Mucosa of descending colon (tissue), 3 donors: ENCODE data around the gene COL5A1. TPM values are rescaled to one million over a fixed set of nuclear protein-coding genes. Genes with fewer than 3 reads are reported as not detected.
A peak's percentile ranks its signal among the peaks of the same experiment; 100 is the strongest.

ENCODE experiments used
- ATAC-seq: fragments of 200-7000 bp; cut with Tn5 transposase; one replicate; pipeline ENCODE4 v1.9.1; 2020; ENCODE audit warnings: mild to moderate bottlenecking, moderate library complexity
- DNase-seq, 3 donors: peaks; one replicate each; pipeline ENCODE4 v3.0.0-alpha.2; 2020
- H3K36me3 ChIP-seq: fragments of 200-600 bp; one replicate; pipeline ENCODE4 v1.8.0; 2021; ENCODE audit warnings: low read depth, mild to moderate bottlenecking
- H3K4me1 ChIP-seq: fragments of 200-600 bp; one replicate; pipeline ENCODE4 v1.8.0; 2021; ENCODE audit warnings: low read depth, mild to moderate bottlenecking
- H3K4me3 ChIP-seq: fragments of 200-600 bp; one replicate; pipeline ENCODE4 v1.8.0; 2021; ENCODE audit warnings: mild to moderate bottlenecking
- H3K9me3 ChIP-seq: fragments of 200-600 bp; one replicate; pipeline ENCODE4 v1.8.0; 2021; ENCODE audit warnings: mild to moderate bottlenecking
- CTCF ChIP-seq: fragments of 200-600 bp; IDR thresholded peaks from one replicate; pipeline ENCODE4 v1.8.0; 2022; ENCODE audit warnings: antibody characterized with exemption, mild to moderate bottlenecking
- intact Hi-C, 2 donors: fragments of 100-400 bp; cut with DNase I in 1 of 2; cut with micrococcal nuclease in 1 of 2; formaldehyde crosslinking; loops; one replicate each; pipeline versions ENCODE4 v1.11.0 to v1.11.1; 2022; cut with DNase I, micrococcal nuclease
- total RNA-seq, 3 donors: library from RNA; stranded (reverse); fragmentation: NEBNext Ultra II Directional in 2 of 3; extraction: Animal tissue kit (Norgen Biotek cat#: 25700) in 2 of 3; gene quantifications; one replicate each; pipeline versions ENCODE4 v1.2.1 to v1.2.4, GENCODE V29; 2021 to 2023
- donor health status: DM: no; HTN: no; CAD: no; lungs with moderate emphysema.
- donor health status: DM: no; HTN: no; CAD: no.
- donor health status: DM: no; HTN: yes; CAD: no.

COL5A1 gene
- total RNA-seq, 3 donors from 2014 or later: 8.6 to 62.3 (median 22.2) TPM

- no peak for DNase-seq
- no peak for ATAC-seq
- intact Hi-C loops: no loop called here
- Histone ChIP-seq H3K4me3 (no peak overlapping the region), H3K4me1 (no peaks in the 10 kb centered on the region), H3K36me3 (no peaks in the 10 kb centered on the region), H3K9me3 (no peaks in the 10 kb centered on the region)
- TF ChIP-seq CTCF: no peak
These were observed 13.3 kb upstream of the COL5A1 start for GRCh38 chr9:134628354-134628736.

- intact Hi-C loops: no loop called here
- no peak for ATAC-seq
These were observed 12.5 kb upstream of the COL5A1 start for GRCh38 chr9:134629061-134629585.

GRCh38 chr9:134629586-134630392 lies 11.8 kb upstream of the COL5A1 start:
- H3K9me3 ChIP-seq: no peaks in the 10 kb centered on the region
- no peak for ATAC-seq
- H3K4me3 ChIP-seq: no peak overlapping the region
- intact Hi-C loops: no loop called here
- peak in 2 of 3 donors; percentile 17 to 43 for DNase-seq
- TF ChIP-seq CTCF: no peak
- H3K36me3 ChIP-seq: no peaks in the 10 kb centered on the region
- no peaks in the 10 kb centered on the region for H3K4me1 ChIP-seq

More at GRCh38 chr9:134629061-134629585, 12.5 kb upstream of the COL5A1 start:
- no peaks in the 10 kb centered on the region for H3K9me3 ChIP-seq
- no peaks in the 10 kb centered on the region for H3K4me1 ChIP-seq
- H3K36me3 ChIP-seq: no peaks in the 10 kb centered on the region
- TF ChIP-seq CTCF: no peak
- no peak overlapping the region for H3K4me3 ChIP-seq
- peak in 1 of 3 donors; percentile 31 for DNase-seq

- intact Hi-C loops: no loop called here
- TF ChIP-seq CTCF: no peak
- Histone ChIP-seq H3K9me3 (no peaks in the 10 kb centered on the region), H3K4me1 (no peaks in the 10 kb centered on the region), H3K4me3 (no peak overlapping the region), H3K36me3 (no peaks in the 10 kb centered on the region)
- DNase-seq (peak in 2 of 3 donors; percentile 4 to 20), ATAC-seq (no peak)
These were observed 11.2 kb upstream of the COL5A1 start for GRCh38 chr9:134630393-134630790.

- Histone ChIP-seq H3K36me3 (no peaks in the 10 kb centered on the region), H3K4me3 (no peak overlapping the region), H3K4me1 (no peaks in the 10 kb centered on the region), H3K9me3 (no peaks in the 10 kb centered on the region)
- intact Hi-C loops: no loop called here
- no peak for ATAC-seq
- DNase-seq: peak in 1 of 3 donors; percentile 10
- no peak for TF ChIP-seq CTCF
These were observed 10.7 kb upstream of the COL5A1 start for GRCh38 chr9:134630861-134631260.
